GM19397 (cell line): ENCODE results near the gene TUBB1.

ENCODE experiments used
- ATAC-seq: cut with Tn5 transposase; IDR thresholded peaks from one replicate; pipeline ENCODE4 v1.9.1; 2021; ENCODE audit warnings: mild to moderate bottlenecking, moderate library complexity; ENCODE audit not compliant: unreplicated experiment

TUBB1 gene

GRCh38 chr20:58988565-58988882, 30.7 kb upstream of the TUBB1 start:
- no peak for ATAC-seq

GRCh38 chr20:58989196-58989595, 30.0 kb upstream of the TUBB1 start:
- ATAC-seq, result no peak

GRCh38 chr20:58990651-58991445, 28.4 kb upstream of the TUBB1 start:
- no peak for ATAC-seq

GRCh38 chr20:58991715-58992114, 27.5 kb upstream of the TUBB1 start:
- no peak for ATAC-seq

GRCh38 chr20:58992911-58993310, 26.3 kb upstream of the TUBB1 start:
- no peak for ATAC-seq

- ATAC-seq, result no peak
Measured at GRCh38 chr20:58993332-58994248, 25.6 kb upstream of the TUBB1 start.

- ATAC-seq, result no peak
Measured at GRCh38 chr20:58994390-58995159, 24.7 kb upstream of the TUBB1 start.

GRCh38 chr20:58995461-58996225, 23.6 kb upstream of the TUBB1 start:
- no peak for ATAC-seq

- ATAC-seq, result no peak
Measured at GRCh38 chr20:58996226-58996611, 23.0 kb upstream of the TUBB1 start.

GRCh38 chr20:58997141-58997770, 22.0 kb upstream of the TUBB1 start:
- no peak for ATAC-seq

GRCh38 chr20:58998656-58999055, 20.6 kb upstream of the TUBB1 start:
- no peak for ATAC-seq

GRCh38 chr20:59000326-59000725, 18.9 kb upstream of the TUBB1 start:
- no peak for ATAC-seq

- no peak for ATAC-seq
Measured at GRCh38 chr20:59001068-59001448, 18.2 kb upstream of the TUBB1 start.

- ATAC-seq, result no peak
Measured at GRCh38 chr20:59001449-59002171, 17.6 kb upstream of the TUBB1 start.

GRCh38 chr20:59002388-59002787, 16.8 kb upstream of the TUBB1 start:
- no peak for ATAC-seq

GRCh38 chr20:59002874-59003399, 16.3 kb upstream of the TUBB1 start:
- no peak for ATAC-seq

- ATAC-seq, result no peak
Measured at GRCh38 chr20:59003836-59004492, 15.3 kb upstream of the TUBB1 start.

- ATAC-seq, result no peak
Measured at GRCh38 chr20:59004493-59004762, 14.8 kb upstream of the TUBB1 start.
